A673 (cell line): ENCODE data around the gene TCERG1L.

Experiments used
- EZH2 ChIP-seq: fragments of 200-600 bp; sonication (generic); IDR thresholded peaks from 2 replicates; pipeline ENCODE4 v1.6.1; 2017; ENCODE audit warnings: borderline replicate concordance, low read depth, mild to moderate bottlenecking, mixed read lengths, antibody characterized with exemption, low read length; ENCODE audit not compliant: poor library complexity, severe bottlenecking
- TF ChIP-seq, protein P1 (sequence below): fragments of 300-800, 200-600 bp; sonication (generic); conservative IDR thresholded peaks from 2 replicates; pipeline ENCODE4 v1.5.1; 2017; ENCODE audit warnings: low read depth, mild to moderate bottlenecking, antibody characterized with exemption, low read length, moderate library complexity, mixed read lengths

DNA sequence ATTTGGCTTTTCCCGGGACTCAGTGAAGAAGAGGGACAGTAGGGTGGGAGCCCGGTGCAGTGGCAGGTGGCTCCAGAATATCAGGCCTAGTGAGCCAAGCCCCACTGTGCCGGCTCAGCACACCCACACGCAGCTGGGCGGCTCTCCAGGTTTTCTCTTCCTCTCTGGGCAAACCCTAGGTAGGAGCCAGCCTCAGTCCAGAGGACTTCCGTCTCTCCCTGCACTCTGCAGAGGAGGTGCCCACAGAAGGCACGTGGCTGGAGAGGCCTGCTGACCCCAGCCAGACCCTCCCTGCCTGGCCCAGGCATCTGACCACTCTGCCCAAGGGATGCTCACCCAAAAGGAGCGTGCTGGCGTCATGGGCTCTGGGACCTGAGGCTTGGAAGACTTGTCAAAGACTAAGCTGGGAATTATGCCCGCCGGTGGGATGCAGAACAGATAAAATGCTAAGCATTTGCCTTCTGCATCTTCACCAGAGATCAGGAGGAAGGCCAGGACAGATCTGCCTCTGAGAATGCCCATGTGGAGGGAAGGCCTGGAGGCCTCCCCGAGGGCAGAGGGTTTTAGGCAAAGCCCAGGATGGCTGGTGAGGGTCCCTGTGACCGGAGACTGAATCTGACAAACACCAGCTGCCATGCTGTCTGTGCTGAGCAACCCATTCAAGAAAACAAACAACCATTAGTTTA is 40.2 kb downstream of the TCERG1L start:
- no peak for TF ChIP-seq EZH2
- TF ChIP-seq, protein P1, sequence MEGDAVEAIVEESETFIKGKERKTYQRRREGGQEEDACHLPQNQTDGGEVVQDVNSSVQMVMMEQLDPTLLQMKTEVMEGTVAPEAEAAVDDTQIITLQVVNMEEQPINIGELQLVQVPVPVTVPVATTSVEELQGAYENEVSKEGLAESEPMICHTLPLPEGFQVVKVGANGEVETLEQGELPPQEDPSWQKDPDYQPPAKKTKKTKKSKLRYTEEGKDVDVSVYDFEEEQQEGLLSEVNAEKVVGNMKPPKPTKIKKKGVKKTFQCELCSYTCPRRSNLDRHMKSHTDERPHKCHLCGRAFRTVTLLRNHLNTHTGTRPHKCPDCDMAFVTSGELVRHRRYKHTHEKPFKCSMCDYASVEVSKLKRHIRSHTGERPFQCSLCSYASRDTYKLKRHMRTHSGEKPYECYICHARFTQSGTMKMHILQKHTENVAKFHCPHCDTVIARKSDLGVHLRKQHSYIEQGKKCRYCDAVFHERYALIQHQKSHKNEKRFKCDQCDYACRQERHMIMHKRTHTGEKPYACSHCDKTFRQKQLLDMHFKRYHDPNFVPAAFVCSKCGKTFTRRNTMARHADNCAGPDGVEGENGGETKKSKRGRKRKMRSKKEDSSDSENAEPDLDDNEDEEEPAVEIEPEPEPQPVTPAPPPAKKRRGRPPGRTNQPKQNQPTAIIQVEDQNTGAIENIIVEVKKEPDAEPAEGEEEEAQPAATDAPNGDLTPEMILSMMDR, result no peak
